GM19452 (cell line): ENCODE measurements around the gene NPTXR.
A peak's percentile ranks its signal among the peaks of the same experiment; 100 is the strongest.

Source experiments
- ATAC-seq: cut with Tn5 transposase; IDR thresholded peaks from one replicate; pipeline ENCODE4 v1.9.1; 2021; ENCODE audit not compliant: unreplicated experiment

NPTXR gene

DNA sequence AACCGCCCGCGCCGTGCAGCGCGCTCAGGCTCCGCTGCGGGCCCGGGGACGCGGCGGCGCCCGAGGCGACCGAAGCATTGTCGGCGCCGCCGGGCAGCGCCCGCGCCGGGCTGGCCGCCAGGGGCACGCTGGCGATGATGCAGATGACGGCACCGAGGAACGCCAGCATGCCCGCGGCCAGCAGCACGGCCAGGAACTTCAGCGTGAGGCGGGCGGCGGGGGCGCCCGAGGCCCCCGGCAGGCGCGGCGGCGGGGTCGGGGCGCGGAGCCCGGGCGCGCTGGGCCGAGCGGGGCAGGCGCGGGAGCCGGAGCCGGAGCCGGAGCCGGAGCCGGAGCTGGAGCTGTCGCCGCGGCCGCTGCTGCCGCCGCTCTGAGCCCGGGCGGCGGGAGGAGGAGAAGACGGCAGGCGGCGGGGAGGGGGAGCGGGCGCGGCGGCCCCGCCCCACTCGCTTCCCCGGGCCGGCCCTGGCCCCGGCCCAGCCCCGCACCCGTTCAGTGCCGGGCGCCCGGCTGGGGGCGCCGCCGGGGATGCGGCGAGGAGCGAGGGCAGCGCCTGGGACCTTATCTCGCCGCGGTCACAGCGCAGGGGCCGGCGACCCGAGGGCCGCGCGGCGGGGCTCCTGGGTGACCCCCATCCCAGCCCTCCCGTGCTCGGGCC is at the start of gene NPTXR:
TSS of gene NPTXR (minus strand) at position 372 of the 658 bp plus-strand sequence.
- no peak for ATAC-seq

DNA sequence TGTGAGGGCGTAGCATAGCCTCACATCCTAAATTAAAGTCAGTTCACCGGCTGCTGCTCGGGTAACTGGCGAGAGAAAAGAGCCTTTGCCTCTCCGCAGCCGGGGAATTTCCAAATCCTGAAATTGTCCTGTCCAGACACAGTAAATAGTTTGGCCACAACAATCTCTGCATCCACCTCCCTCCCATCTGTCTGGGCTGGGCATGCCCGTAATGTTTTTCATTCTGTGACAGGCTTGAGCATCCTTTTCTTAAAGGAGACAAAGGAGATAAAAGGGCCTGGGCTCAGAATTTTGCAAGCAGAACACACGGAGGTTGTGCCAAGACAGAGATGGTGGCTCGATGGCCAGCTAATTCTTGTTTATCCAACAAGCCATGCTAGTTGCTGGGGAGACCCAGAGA is 47.4 kb upstream of the NPTXR start:
- ATAC-seq = no peak

GRCh38 chr22:38890377-38890776 is 46.5 kb upstream of the NPTXR start:
- no peak for ATAC-seq

- ATAC-seq = no peak
Observed at GRCh38 chr22:38886333-38886732, 42.5 kb upstream of the NPTXR start.

GRCh38 chr22:38882972-38883622 is 39.3 kb upstream of the NPTXR start:
- ATAC-seq = no peak

GRCh38 chr22:38881997-38882879 is 38.4 kb upstream of the NPTXR start:
- ATAC-seq = no peak

DNA sequence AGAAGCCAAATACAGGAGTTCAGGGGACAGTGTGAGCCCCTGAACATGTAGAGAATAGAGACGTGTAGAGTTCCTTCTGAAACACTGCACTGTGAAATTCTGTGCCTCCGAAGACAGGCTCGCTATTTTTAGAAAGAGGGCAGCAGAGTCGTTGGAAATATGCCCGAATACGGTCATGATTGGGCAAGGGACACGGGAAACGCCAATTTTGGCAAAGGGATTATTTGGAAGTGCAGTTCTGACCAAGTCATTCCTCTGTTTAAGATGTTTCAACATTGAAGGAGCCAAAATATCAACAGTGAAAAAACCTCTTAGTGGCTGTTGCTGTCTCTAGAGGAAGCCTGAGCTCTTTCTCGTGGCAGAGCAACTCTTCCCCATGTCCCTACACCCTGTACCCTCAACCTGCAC is 37.6 kb upstream of the NPTXR start:
- ATAC-seq = no peak

DNA sequence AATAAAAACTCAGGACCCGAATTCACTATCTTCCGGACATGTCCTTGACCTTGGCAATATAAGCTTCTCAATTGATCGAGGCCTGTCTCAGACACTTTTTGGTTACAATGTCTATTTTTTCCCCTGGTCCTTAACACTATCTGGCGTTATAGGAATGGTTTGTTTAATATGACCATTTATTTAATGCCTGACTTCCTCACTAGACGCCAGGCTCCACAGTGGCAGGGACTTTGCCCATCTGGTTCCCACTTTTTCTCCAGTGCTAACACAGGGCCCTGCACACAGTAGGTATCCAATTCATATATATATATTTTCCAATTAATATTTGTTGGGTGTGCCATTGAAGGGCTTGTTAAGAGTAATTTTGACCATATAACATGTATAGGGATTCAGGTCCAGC is 36.1 kb upstream of the NPTXR start:
- ATAC-seq = no peak

- no peak for ATAC-seq
Observed at GRCh38 chr22:38879108-38879729, 35.4 kb upstream of the NPTXR start.

DNA sequence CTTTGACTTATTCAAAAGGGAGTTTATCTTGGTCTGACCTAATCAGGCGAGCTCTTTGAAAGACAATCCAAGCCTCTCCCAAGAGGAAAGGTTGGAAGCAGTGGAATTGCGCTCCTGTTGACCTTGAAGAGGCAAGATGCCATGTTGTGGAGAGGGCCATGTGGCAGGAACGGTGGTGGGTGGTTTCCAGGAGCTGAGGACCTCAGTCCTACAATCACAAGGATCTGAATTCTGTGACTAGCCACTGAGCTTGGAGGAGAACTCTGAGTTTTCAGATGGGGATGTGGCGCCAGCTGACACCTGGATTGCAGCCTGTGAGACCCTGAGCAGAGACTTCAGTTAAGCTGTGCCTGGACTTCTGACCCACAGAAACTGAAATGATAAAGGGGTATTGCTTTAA is 34.2 kb upstream of the NPTXR start:
- ATAC-seq = no peak

- ATAC-seq = no peak
Observed at GRCh38 chr22:38874529-38875222, 30.8 kb upstream of the NPTXR start.

- ATAC-seq = no peak
Observed at GRCh38 chr22:38873469-38874411, 29.9 kb upstream of the NPTXR start.

GRCh38 chr22:38872831-38873248 is 29.0 kb upstream of the NPTXR start:
- no peak for ATAC-seq

DNA sequence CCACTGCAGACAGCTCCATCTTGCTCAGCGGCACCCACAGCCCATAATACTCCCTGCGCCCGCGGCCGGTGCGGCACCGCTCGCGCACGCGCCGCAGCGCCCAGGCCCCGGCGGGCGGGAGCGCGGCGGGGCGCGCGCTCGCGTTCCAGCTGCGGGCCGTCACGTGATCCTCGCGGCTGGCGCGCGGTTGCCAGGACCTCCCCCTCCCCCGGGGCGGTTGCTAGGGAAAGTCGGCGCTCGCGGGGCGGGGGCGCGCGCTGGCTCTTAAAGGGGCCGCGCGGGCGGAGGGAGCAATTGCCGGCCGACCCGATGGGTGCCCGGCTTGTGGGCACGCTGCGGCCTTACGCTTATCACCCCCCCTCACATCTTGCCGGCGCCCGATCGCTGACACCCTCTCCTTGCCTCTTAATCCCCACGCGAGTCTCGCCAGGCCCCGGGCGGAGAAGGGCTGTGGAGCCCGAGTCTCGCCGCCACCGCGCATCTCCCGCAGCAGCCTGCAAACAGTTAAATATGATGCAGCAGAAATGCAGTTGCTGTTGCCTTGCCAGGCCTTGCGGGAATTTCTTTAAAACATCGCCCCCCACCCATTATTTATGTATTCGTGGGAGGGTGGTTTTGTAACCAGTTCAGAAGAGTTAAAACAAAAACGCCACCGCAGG is 28.5 kb upstream of the NPTXR start, which contains the start of gene CBX6:
TSS of gene CBX6 (minus strand) at position 45 of the 659 bp plus-strand sequence. CDS start at position 19, 26 bp downstream.
- peak; percentile 67 for ATAC-seq

DNA sequence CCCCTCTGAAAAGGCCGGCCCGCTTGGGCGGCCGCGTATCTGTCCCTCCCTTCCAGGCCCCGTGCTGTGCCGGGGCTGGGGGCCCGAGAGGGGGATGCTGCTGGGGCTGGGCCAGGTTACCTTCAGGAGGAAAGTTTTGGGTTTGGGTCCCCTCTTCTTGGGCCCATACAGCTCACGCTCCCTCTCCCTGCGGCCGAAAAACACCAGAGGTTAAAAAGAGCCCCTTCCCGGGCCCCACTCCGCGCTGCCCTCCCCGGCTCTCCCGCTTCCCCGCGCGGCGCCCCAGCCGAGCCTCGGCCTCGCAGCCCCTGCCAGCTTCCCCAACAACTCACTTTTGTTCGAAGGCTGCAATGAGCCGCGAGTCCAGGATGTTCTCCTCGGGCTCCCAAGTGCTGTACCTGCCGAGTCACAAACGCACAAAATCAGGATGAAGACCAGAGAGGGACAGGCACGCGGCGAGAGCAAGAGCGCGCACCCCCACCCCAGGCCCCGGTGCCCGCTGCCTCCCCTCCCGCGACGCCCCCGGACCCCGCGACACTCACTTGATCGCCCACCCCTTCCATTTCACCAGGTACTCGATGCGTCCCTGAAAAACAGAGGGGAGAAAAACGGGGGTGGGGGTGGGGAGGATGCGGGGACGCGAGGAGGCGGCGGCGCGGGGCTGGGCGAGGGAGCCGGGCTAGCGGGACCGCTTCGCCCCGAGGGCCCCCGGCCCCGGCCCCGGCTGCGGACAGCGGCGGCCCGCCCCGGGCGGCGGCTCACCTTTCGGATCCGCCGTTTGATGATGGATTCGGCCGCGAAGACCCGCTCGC is 27.7 kb upstream of the NPTXR start:
- ATAC-seq = peak; percentile 19

DNA sequence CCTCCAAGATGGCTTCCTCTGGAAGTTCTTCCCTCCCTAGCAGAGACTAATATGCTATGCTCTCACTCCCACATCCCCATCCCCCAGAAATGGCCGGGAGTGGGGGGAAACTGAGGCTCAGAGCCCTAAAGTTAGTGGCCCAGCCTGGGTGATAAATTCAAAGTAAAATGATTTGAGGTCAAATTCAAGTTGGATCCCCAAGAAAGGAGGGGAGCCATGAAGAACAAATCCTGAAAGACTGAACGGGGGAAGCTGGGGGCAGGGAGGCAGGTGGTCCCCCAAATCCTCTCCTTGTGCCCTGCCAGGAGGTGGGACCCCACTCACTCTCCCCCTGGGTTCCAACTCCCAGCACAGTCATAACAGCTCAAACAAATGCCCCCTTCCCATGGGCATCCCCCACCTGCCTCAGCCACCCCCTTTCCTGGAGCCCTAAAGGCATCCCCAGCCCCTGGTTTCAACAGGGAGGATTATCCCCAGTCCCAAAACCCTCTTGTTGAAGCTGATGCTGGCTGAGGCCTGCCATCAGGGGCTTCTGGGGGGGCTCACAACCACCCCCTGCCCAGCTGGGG is 27.0 kb upstream of the NPTXR start:
- no peak for ATAC-seq

GRCh38 chr22:38870312-38870741 is 26.5 kb upstream of the NPTXR start:
- no peak for ATAC-seq

DNA sequence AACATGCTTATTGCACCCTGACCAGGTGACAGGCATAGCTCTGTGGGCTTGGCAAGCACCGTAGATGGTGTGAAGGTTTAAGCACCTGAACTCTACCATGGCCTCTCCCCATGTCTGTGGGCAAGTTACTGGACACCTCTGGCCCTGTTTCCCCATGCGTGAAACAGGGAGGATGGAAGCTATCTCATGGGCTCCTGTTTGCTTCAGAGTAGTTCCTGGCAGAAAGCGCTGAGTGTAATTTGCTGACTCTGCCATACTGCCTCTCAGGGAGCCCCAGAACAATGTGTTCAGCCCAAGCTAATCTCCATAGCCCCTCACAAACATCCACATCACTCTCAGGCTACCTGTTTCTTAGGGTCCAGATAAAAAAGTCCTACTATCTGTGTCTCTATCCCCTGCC is 25.8 kb upstream of the NPTXR start:
- no peak for ATAC-seq
